MM.1S (cell line): Measurements from ENCODE around the gene ZMIZ2.

Experiments
- CTCF ChIP-seq: fragments of 300-600 bp; sonication (generic); IDR thresholded peaks from 2 replicates; pipeline ENCODE4 v1.5.1; 2016; ENCODE audit warnings: antibody characterized with exemption, low read length, mixed read lengths
- EZH2phosphoT487 ChIP-seq: fragments of 300-600 bp; sonication (generic); IDR thresholded peaks from 2 replicates; pipeline ENCODE4 v1.6.1; 2018; ENCODE audit warnings: antibody characterized with exemption, low read length

GRCh38 chr7:44805950-44806349 is 57.3 kb downstream of the ZMIZ2 start:
- TF ChIP-seq CTCF (no peak), EZH2phosphoT487 (no peak)
